Measurements from ENCODE around the gene CTDSP2. TPM values are rescaled to one million over a fixed set of nuclear protein-coding genes. Genes with fewer than 3 reads are reported as not detected.

The CTDSP2 gene
- total and polyA plus RNA-seq, 7 donors: 85.3 to 183 (median 122) TPM

- peak overlapping the region in 2 of 4 donors; percentile 9 to 94 for H3K4me3 ChIP-seq
- H3K4me1 ChIP-seq: peaks cover 0 to 89% (median 87%) of the 10 kb centered on the region in 4 donors
- WGBS, 2 donors: 29 to 50% methylated on average over 3 of the region's 3 CpGs
- TF ChIP-seq POLR2A (IDR thresholded peaks at IDR 0.05): no peak
- no peak for TF ChIP-seq EP300 (IDR thresholded peaks at IDR 0.05)
- no peak for TF ChIP-seq POLR2AphosphoS5 (IDR thresholded peaks at IDR 0.05)
- TF ChIP-seq, protein P1, sequence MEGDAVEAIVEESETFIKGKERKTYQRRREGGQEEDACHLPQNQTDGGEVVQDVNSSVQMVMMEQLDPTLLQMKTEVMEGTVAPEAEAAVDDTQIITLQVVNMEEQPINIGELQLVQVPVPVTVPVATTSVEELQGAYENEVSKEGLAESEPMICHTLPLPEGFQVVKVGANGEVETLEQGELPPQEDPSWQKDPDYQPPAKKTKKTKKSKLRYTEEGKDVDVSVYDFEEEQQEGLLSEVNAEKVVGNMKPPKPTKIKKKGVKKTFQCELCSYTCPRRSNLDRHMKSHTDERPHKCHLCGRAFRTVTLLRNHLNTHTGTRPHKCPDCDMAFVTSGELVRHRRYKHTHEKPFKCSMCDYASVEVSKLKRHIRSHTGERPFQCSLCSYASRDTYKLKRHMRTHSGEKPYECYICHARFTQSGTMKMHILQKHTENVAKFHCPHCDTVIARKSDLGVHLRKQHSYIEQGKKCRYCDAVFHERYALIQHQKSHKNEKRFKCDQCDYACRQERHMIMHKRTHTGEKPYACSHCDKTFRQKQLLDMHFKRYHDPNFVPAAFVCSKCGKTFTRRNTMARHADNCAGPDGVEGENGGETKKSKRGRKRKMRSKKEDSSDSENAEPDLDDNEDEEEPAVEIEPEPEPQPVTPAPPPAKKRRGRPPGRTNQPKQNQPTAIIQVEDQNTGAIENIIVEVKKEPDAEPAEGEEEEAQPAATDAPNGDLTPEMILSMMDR (IDR thresholded peaks at IDR 0.05): no peak
- no peaks in the 10 kb centered on the region for H3K36me3 ChIP-seq
- no peak for DNase-seq
- H3K27ac ChIP-seq: peak overlapping the region; percentile 4 to 100 (median 100)
- intact Hi-C loops (cut with DNase I): no loop called here
- H3K27me3 ChIP-seq: no peaks in the 10 kb centered on the region
- no peaks in the 10 kb centered on the region for H3K9me3 ChIP-seq
These were observed 5.8 kb downstream of the CTDSP2 start for GRCh38 chr12:57840726-57841125.

GRCh38 chr12:57839996-57840395, 6.5 kb downstream of the CTDSP2 start:
- H3K4me3 ChIP-seq: peak overlapping the region in 2 of 4 donors; percentile 9 to 94

GRCh38 chr12:57838594-57839302, 7.8 kb downstream of the CTDSP2 start:
- Histone ChIP-seq H3K27ac (peak overlapping the region; percentile 64 to 100 (median 100)), H3K4me1 (peaks cover 0 to 100% (median 100%) of the 10 kb centered on the region in 4 donors), H3K4me3 (no peak overlapping the region), H3K36me3 (no peaks in the 10 kb centered on the region), H3K9me3 (no peaks in the 10 kb centered on the region), H3K27me3 (no peaks in the 10 kb centered on the region)
- 30 to 47% methylated on average over 8 of the region's 8 CpGs for WGBS, 2 donors
- no peak for DNase-seq
- TF ChIP-seq EP300 (IDR thresholded peaks at IDR 0.05) (no peak), POLR2A (IDR thresholded peaks at IDR 0.05) (no peak)
- TF ChIP-seq, protein P1 (IDR thresholded peaks at IDR 0.05): no peak
- intact Hi-C loops (cut with DNase I): loop anchor here (10.0 kb wide), 1 partner anchor 54 kb away; the partner anchor contains the start of gene TSFM

More at GRCh38 chr12:57839996-57840395, 6.5 kb downstream of the CTDSP2 start:
- peaks cover 0 to 96% (median 94%) of the 10 kb centered on the region in 4 donors for H3K4me1 ChIP-seq
- H3K9me3 ChIP-seq: no peaks in the 10 kb centered on the region
- TF ChIP-seq POLR2A (IDR thresholded peaks at IDR 0.05) (no peak), POLR2AphosphoS5 (IDR thresholded peaks at IDR 0.05) (no peak), EP300 (IDR thresholded peaks at IDR 0.05) (no peak)
- TF ChIP-seq, protein P1 (IDR thresholded peaks at IDR 0.05): no peak
- no peaks in the 10 kb centered on the region for H3K36me3 ChIP-seq
- H3K27me3 ChIP-seq: no peaks in the 10 kb centered on the region
- intact Hi-C loops (cut with DNase I): loop anchor here (10.0 kb wide), 1 partner anchor 55 kb away; the partner anchor contains the start of gene TSFM
- 43 to 56% methylated on average over 5 of the region's 5 CpGs for WGBS, 2 donors
- DNase-seq: no peak
- peak overlapping the region; percentile 64 to 100 (median 100) for H3K27ac ChIP-seq

- peaks cover 0 to 100% (median 100%) of the 10 kb centered on the region in 4 donors for H3K4me1 ChIP-seq
- no peaks in the 10 kb centered on the region for H3K9me3 ChIP-seq
- WGBS, 2 donors: 20 to 31% methylated on average over 5 of the region's 5 CpGs
- peak overlapping the region in 2 of 4 donors; percentile 20 to 24 for H3K4me3 ChIP-seq
- no peaks in the 10 kb centered on the region for H3K36me3 ChIP-seq
- DNase-seq: no peak
- H3K27me3 ChIP-seq: no peaks in the 10 kb centered on the region
- TF ChIP-seq, protein P1 (IDR thresholded peaks at IDR 0.05): no peak
- TF ChIP-seq POLR2AphosphoS5 (IDR thresholded peaks at IDR 0.05) (no peak), POLR2A (IDR thresholded peaks at IDR 0.05) (no peak), EP300 (IDR thresholded peaks at IDR 0.05) (no peak)
- intact Hi-C loops (cut with DNase I): loop anchor here (10.0 kb wide), 1 partner anchor 53 kb away; the partner anchor contains the start of gene TSFM
- H3K27ac ChIP-seq: peak overlapping the region; percentile 64 to 100 (median 100)
These were observed 8.5 kb downstream of the CTDSP2 start for GRCh38 chr12:57837864-57838562.

Data from sigmoid colon (tissue), 7 donors.